GM21515 (cell line): Measurements from ENCODE around the gene IL10RA.
"Not testable (repeated sequence)": the region's sequence is repeated elsewhere in the genome, so short reads cannot be mapped to it uniquely, and the experiment has no call there.

ENCODE experiments used
- ATAC-seq: cut with Tn5 transposase; IDR thresholded peaks from one replicate; pipeline ENCODE4 v1.9.1; 2021; ENCODE audit not compliant: unreplicated experiment

The IL10RA gene

GRCh38 chr11:117985953-117986887 lies at the start of gene IL10RA:
TSS of gene IL10RA (plus strand) at chr11:117986394. CDS start at chr11:117986468, 74 bp downstream.
- ATAC-seq: peak; percentile 82

GRCh38 chr11:117936973-117937372 lies 49.2 kb upstream of the IL10RA start:
- no peak for ATAC-seq

GRCh38 chr11:117940736-117941135 lies 45.5 kb upstream of the IL10RA start:
- no peak for ATAC-seq

GRCh38 chr11:117941163-117941707 lies 45.0 kb upstream of the IL10RA start:
- no peak for ATAC-seq

- no peak for ATAC-seq
These were observed 44.1 kb upstream of the IL10RA start for GRCh38 chr11:117941976-117942654.

GRCh38 chr11:117944554-117944953 lies 41.6 kb upstream of the IL10RA start:
- ATAC-seq: no peak

GRCh38 chr11:117945047-117945810 lies 41.0 kb upstream of the IL10RA start:
- ATAC-seq: no peak

GRCh38 chr11:117946156-117946841 lies 39.9 kb upstream of the IL10RA start:
- no peak for ATAC-seq

- no peak for ATAC-seq
These were observed 39.2 kb upstream of the IL10RA start for GRCh38 chr11:117946842-117947526.

GRCh38 chr11:117947751-117948150 lies 38.4 kb upstream of the IL10RA start:
- not testable (repeated sequence) for ATAC-seq

GRCh38 chr11:117948466-117948865 lies 37.7 kb upstream of the IL10RA start:
- ATAC-seq: not testable (repeated sequence)

- ATAC-seq: no peak
These were observed 37.1 kb upstream of the IL10RA start for GRCh38 chr11:117949062-117949461.

- ATAC-seq: no peak
These were observed 35.9 kb upstream of the IL10RA start for GRCh38 chr11:117950301-117950700.

GRCh38 chr11:117950993-117951961 lies 34.9 kb upstream of the IL10RA start:
- ATAC-seq: no peak

- ATAC-seq: no peak
These were observed 33.0 kb upstream of the IL10RA start for GRCh38 chr11:117953024-117953671.

GRCh38 chr11:117958949-117959348 lies 27.2 kb upstream of the IL10RA start:
- ATAC-seq: no peak

GRCh38 chr11:117959438-117960149 lies 26.6 kb upstream of the IL10RA start:
- ATAC-seq: no peak

- ATAC-seq: no peak
These were observed 25.8 kb upstream of the IL10RA start for GRCh38 chr11:117960406-117960805.
